Keratinocyte (primary cell): ENCODE results near the gene KLF2. TPM values are rescaled to one million over a fixed set of nuclear protein-coding genes. Genes with fewer than 3 reads are reported as not detected.

Source experiments
- DNase-seq: peaks from one replicate; pipeline ENCODE4 v3.0.0-alpha.2; 2011; ENCODE audit warnings: low read depth, missing footprints, low spot score
- FAIRE-seq: peaks from 2 replicates; lab custom pipeline; 2011; peaks lifted over from hg19 to GRCh38; lab: Jason Lieb, UNC
- H2AFZ ChIP-seq: 2 replicates; pipeline ENCODE4 v1.6.0; 2012; ENCODE audit warnings: low read length, control low read depth, inconsistent platforms; ENCODE audit not compliant: control insufficient read depth
- H3K27ac ChIP-seq: 2 replicates; pipeline ENCODE4 v1.5.1; 2011; ENCODE audit warnings: low read length; ENCODE audit not compliant: control insufficient read depth, insufficient read depth
- H3K27me3 ChIP-seq: 3 replicates; pipeline ENCODE4 v1.6.0; 2011; ENCODE audit warnings: low read length; ENCODE audit not compliant: control insufficient read depth, insufficient read depth; ENCODE audit errors: extremely low read depth
- H3K36me3 ChIP-seq, 2 experiments: 2 replicates in 1 of 2; 3 replicates in 1 of 2; pipeline ENCODE4 v1.5.1; 2011; ENCODE audit warnings: low read length in 2 of 2, mild to moderate bottlenecking in 1 of 2; ENCODE audit not compliant: control insufficient read depth in 2 of 2, insufficient read depth in 2 of 2; ENCODE audit errors: extremely low read depth in 1 of 2
- H3K4me1 ChIP-seq: 3 replicates; pipeline ENCODE4 v1.5.1; 2011; ENCODE audit warnings: low read length; ENCODE audit not compliant: control insufficient read depth, insufficient read depth; ENCODE audit errors: extremely low read depth
- H3K4me2 ChIP-seq: 3 replicates; pipeline ENCODE4 v1.6.0; 2011; ENCODE audit warnings: low read depth, low read length; ENCODE audit not compliant: control insufficient read depth, insufficient read depth; ENCODE audit errors: extremely low read depth
- H3K4me3 ChIP-seq, 3 experiments: fragments of 200-600 bp in 1 of 3; sonication (generic) in 1 of 3; 2 replicates in 2 of 3; 3 replicates in 1 of 3; pipeline ENCODE4 v1.5.1; 2011 to 2016; ENCODE audit warnings: low read length in 3 of 3, mild to moderate bottlenecking in 3 of 3, control low read depth in 2 of 3, inconsistent platforms in 1 of 3, low read depth in 1 of 3, mixed read lengths in 1 of 3, mixed run types in 1 of 3, moderate library complexity in 1 of 3; ENCODE audit not compliant: control insufficient read depth in 2 of 3, insufficient read depth in 2 of 3; ENCODE audit errors: extremely low read depth in 1 of 3
- H3K79me2 ChIP-seq: 2 replicates; pipeline ENCODE4 v1.6.0; 2012; ENCODE audit warnings: low read length; ENCODE audit not compliant: control insufficient read depth, insufficient read depth
- H3K9ac ChIP-seq: 3 replicates; pipeline ENCODE4 v1.6.0; 2011; ENCODE audit warnings: low read length; ENCODE audit not compliant: control insufficient read depth, insufficient read depth; ENCODE audit errors: extremely low read depth
- H3K9me1 ChIP-seq: 3 replicates; pipeline ENCODE4 v1.6.0; 2011; ENCODE audit warnings: low read length; ENCODE audit not compliant: control insufficient read depth, insufficient read depth; ENCODE audit errors: extremely low read depth
- H3K9me3 ChIP-seq: 2 replicates; pipeline ENCODE4 v1.5.1; 2012; ENCODE audit warnings: low read depth, low read length; ENCODE audit not compliant: control insufficient read depth
- H4K20me1 ChIP-seq: 3 replicates; pipeline ENCODE4 v1.6.0; 2011; ENCODE audit warnings: low read length; ENCODE audit not compliant: control insufficient read depth, insufficient read depth; ENCODE audit errors: extremely low read depth
- EZH2 ChIP-seq: IDR thresholded peaks from one replicate; pipeline ENCODE4 v1.6.1; 2012; ENCODE audit warnings: inconsistent platforms, mild to moderate bottlenecking, low read length, moderate library complexity
- dilution Hi-C: fragments of 300-500 bp; cut with MboI; formaldehyde crosslinking; loops from one replicate; pipeline ENCODE4 v1.7.0; 2020; ENCODE audit warnings: low sequenced_read_pairs; ENCODE audit not compliant: extremely low pct_ligation_motif_present
- polyA plus RNA-seq, 5 experiments: library from polyadenylated mRNA; depleted of rRNA in 3 of 5; stranded (reverse) in 3 of 5; stranded (forward) in 1 of 5; unstranded in 1 of 5; fragments of >200 nt; gene quantifications; 1 replicate in 1 of 5; 2 replicates in 3 of 5; 3 replicates in 1 of 5; pipeline versions ENCODE4 v1.2.1 to v1.2.3, GENCODE V29; 2011 to 2012; ENCODE audit warnings: missing spikeins in 2 of 5, low read depth in 1 of 5, low replicate concordance in 1 of 5
- TF ChIP-seq, protein P1 (sequence below), 3 experiments: IDR thresholded peaks in 1 of 3; conservative IDR thresholded peaks in 1 of 3; optimal IDR thresholded peaks in 1 of 3; 2 replicates in 2 of 3; 3 replicates in 1 of 3; pipeline versions ENCODE3 to v1.5.1; 2011; ENCODE audit warnings: low read length in 3 of 3, mild to moderate bottlenecking in 3 of 3, moderate library complexity in 2 of 3, control low read depth in 1 of 3, inconsistent platforms in 1 of 3; ENCODE audit not compliant: insufficient read depth in 2 of 3; ENCODE audit errors: extremely low read depth in 1 of 3

KLF2 gene
- polyA plus RNA-seq, 1 donor (not counting 4 experiments of a cell fraction or from before 2014, with no cell fraction given) = not detected

DNA sequence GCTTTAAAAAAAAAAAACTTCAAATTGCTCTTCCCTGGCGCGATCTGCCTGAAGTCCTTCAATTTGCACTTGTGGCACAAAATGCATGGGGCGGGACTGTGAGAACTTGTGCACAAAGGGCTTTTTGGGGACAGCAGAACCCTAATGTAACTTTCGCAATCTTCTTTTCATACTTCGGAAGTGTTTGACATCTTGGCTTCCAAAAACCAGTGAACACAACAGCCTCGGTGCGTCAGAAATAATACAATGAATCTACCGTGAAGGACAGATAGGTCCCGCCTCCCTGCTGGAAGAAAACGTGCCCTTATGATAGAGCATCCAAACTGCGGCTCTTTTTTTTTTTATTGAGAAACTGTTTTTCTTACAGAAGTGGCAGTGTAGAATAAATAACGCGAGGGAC is 36.6 kb downstream of the KLF2 start:
- Histone ChIP-seq H3K4me2 (no peak overlapping the region), H3K27me3 (no peaks in the 10 kb centered on the region), H2AFZ (no peak overlapping the region), H3K9me1 (peaks cover 3% of the 10 kb centered on the region), H3K36me3 (peaks cover 2 to 3% of the 10 kb centered on the region in 2 experiments), H3K79me2 (no peaks in the 10 kb centered on the region), H3K4me1 (peaks cover 10% of the 10 kb centered on the region), H3K9me3 (no peaks in the 10 kb centered on the region), H3K4me3 (no peak overlapping the region), H4K20me1 (no peaks in the 10 kb centered on the region), H3K9ac (no peak overlapping the region), H3K27ac (no peak overlapping the region)
- DNase-seq = no peak
- no peak for FAIRE-seq
- dilution Hi-C loops = loop anchor here (25.0 kb wide), 1 partner anchor 149 kb away; no protein-coding TSS in a partner anchor
- TF ChIP-seq, protein P1, sequence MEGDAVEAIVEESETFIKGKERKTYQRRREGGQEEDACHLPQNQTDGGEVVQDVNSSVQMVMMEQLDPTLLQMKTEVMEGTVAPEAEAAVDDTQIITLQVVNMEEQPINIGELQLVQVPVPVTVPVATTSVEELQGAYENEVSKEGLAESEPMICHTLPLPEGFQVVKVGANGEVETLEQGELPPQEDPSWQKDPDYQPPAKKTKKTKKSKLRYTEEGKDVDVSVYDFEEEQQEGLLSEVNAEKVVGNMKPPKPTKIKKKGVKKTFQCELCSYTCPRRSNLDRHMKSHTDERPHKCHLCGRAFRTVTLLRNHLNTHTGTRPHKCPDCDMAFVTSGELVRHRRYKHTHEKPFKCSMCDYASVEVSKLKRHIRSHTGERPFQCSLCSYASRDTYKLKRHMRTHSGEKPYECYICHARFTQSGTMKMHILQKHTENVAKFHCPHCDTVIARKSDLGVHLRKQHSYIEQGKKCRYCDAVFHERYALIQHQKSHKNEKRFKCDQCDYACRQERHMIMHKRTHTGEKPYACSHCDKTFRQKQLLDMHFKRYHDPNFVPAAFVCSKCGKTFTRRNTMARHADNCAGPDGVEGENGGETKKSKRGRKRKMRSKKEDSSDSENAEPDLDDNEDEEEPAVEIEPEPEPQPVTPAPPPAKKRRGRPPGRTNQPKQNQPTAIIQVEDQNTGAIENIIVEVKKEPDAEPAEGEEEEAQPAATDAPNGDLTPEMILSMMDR (optimal IDR thresholded peaks at IDR 0.05 in 1 of 3, IDR thresholded peaks at IDR 0.05 in 1 of 3, conservative IDR thresholded peaks at IDR 0.05 in 1 of 3; ENCODE audit: extremely low read depth in 1 of 3, insufficient read depth in 2 of 3, low read length in 3 of 3) = no peak
- TF ChIP-seq EZH2 = no peak

DNA sequence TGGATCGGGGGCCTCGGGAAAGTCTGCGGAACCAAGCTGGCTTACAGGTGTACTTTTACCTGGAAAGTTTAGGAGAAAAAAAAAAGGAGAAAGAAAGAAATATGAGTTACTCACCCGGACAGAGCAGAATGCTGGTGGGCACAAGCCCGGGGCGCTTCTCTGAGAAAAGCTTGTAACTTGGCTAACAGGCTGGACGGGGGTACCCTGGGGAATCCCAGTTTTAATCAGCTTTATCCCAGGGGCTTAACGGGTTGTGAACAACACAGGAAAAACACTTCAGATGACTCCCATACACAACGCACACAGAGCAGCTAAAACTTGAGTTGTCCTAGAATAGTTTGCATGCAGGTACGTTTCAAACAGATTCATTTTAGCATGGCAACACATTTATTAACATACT is 37.3 kb downstream of the KLF2 start:
- Histone ChIP-seq H3K9me1 (peaks cover 3% of the 10 kb centered on the region), H3K9ac (no peak overlapping the region), H2AFZ (no peak overlapping the region), H3K27me3 (no peaks in the 10 kb centered on the region), H3K4me3 (no peak overlapping the region), H4K20me1 (no peaks in the 10 kb centered on the region), H3K36me3 (peaks cover 2 to 3% of the 10 kb centered on the region in 2 experiments), H3K79me2 (no peaks in the 10 kb centered on the region), H3K4me1 (peaks cover 10% of the 10 kb centered on the region), H3K4me2 (no peak overlapping the region), H3K27ac (no peak overlapping the region), H3K9me3 (no peaks in the 10 kb centered on the region)
- dilution Hi-C loops = loop anchor here (25.0 kb wide), 1 partner anchor 150 kb away; no protein-coding TSS in a partner anchor
- DNase-seq (no peak), FAIRE-seq (no peak)
- TF ChIP-seq, protein P1 (optimal IDR thresholded peaks at IDR 0.05 in 1 of 3, IDR thresholded peaks at IDR 0.05 in 1 of 3, conservative IDR thresholded peaks at IDR 0.05 in 1 of 3; ENCODE audit: extremely low read depth in 1 of 3, insufficient read depth in 2 of 3, low read length in 3 of 3) = no peak
- no peak for TF ChIP-seq EZH2
